Keratinocyte (primary cell): Measurements from ENCODE around the gene BAIAP2L2. TPM values are rescaled to one million over a fixed set of nuclear protein-coding genes. Genes with fewer than 3 reads are reported as not detected.
"Not testable (repeated sequence)": the region's sequence is repeated elsewhere in the genome, so short reads cannot be mapped to it uniquely, and the experiment has no call there.

Experiments used
- DNase-seq: peaks from one replicate; pipeline ENCODE4 v3.0.0-alpha.2; 2011; ENCODE audit warnings: low read depth, missing footprints, low spot score
- FAIRE-seq: peaks from 2 replicates; lab custom pipeline; 2011; peaks lifted over from hg19 to GRCh38; lab: Jason Lieb, UNC
- H2AFZ ChIP-seq: 2 replicates; pipeline ENCODE4 v1.6.0; 2012; ENCODE audit warnings: low read length, control low read depth, inconsistent platforms; ENCODE audit not compliant: control insufficient read depth
- H3K27ac ChIP-seq: 2 replicates; pipeline ENCODE4 v1.5.1; 2011; ENCODE audit warnings: low read length; ENCODE audit not compliant: control insufficient read depth, insufficient read depth
- H3K27me3 ChIP-seq: 3 replicates; pipeline ENCODE4 v1.6.0; 2011; ENCODE audit warnings: low read length; ENCODE audit not compliant: control insufficient read depth, insufficient read depth; ENCODE audit errors: extremely low read depth
- H3K36me3 ChIP-seq, 2 experiments: 2 replicates in 1 of 2; 3 replicates in 1 of 2; pipeline ENCODE4 v1.5.1; 2011; ENCODE audit warnings: low read length in 2 of 2, mild to moderate bottlenecking in 1 of 2; ENCODE audit not compliant: control insufficient read depth in 2 of 2, insufficient read depth in 2 of 2; ENCODE audit errors: extremely low read depth in 1 of 2
- H3K4me1 ChIP-seq: 3 replicates; pipeline ENCODE4 v1.5.1; 2011; ENCODE audit warnings: low read length; ENCODE audit not compliant: control insufficient read depth, insufficient read depth; ENCODE audit errors: extremely low read depth
- H3K4me2 ChIP-seq: 3 replicates; pipeline ENCODE4 v1.6.0; 2011; ENCODE audit warnings: low read depth, low read length; ENCODE audit not compliant: control insufficient read depth, insufficient read depth; ENCODE audit errors: extremely low read depth
- H3K4me3 ChIP-seq, 3 experiments: fragments of 200-600 bp in 1 of 3; sonication (generic) in 1 of 3; 2 replicates in 2 of 3; 3 replicates in 1 of 3; pipeline ENCODE4 v1.5.1; 2011 to 2016; ENCODE audit warnings: low read length in 3 of 3, mild to moderate bottlenecking in 3 of 3, control low read depth in 2 of 3, inconsistent platforms in 1 of 3, low read depth in 1 of 3, mixed read lengths in 1 of 3, mixed run types in 1 of 3, moderate library complexity in 1 of 3; ENCODE audit not compliant: control insufficient read depth in 2 of 3, insufficient read depth in 2 of 3; ENCODE audit errors: extremely low read depth in 1 of 3
- H3K79me2 ChIP-seq: 2 replicates; pipeline ENCODE4 v1.6.0; 2012; ENCODE audit warnings: low read length; ENCODE audit not compliant: control insufficient read depth, insufficient read depth
- H3K9ac ChIP-seq: 3 replicates; pipeline ENCODE4 v1.6.0; 2011; ENCODE audit warnings: low read length; ENCODE audit not compliant: control insufficient read depth, insufficient read depth; ENCODE audit errors: extremely low read depth
- H3K9me1 ChIP-seq: 3 replicates; pipeline ENCODE4 v1.6.0; 2011; ENCODE audit warnings: low read length; ENCODE audit not compliant: control insufficient read depth, insufficient read depth; ENCODE audit errors: extremely low read depth
- H3K9me3 ChIP-seq: 2 replicates; pipeline ENCODE4 v1.5.1; 2012; ENCODE audit warnings: low read depth, low read length; ENCODE audit not compliant: control insufficient read depth
- H4K20me1 ChIP-seq: 3 replicates; pipeline ENCODE4 v1.6.0; 2011; ENCODE audit warnings: low read length; ENCODE audit not compliant: control insufficient read depth, insufficient read depth; ENCODE audit errors: extremely low read depth
- EZH2 ChIP-seq: IDR thresholded peaks from one replicate; pipeline ENCODE4 v1.6.1; 2012; ENCODE audit warnings: inconsistent platforms, mild to moderate bottlenecking, low read length, moderate library complexity
- dilution Hi-C: fragments of 300-500 bp; cut with MboI; formaldehyde crosslinking; loops from one replicate; pipeline ENCODE4 v1.7.0; 2020; ENCODE audit warnings: low sequenced_read_pairs; ENCODE audit not compliant: extremely low pct_ligation_motif_present
- polyA plus RNA-seq, 5 experiments: library from polyadenylated mRNA; depleted of rRNA in 3 of 5; stranded (reverse) in 3 of 5; stranded (forward) in 1 of 5; unstranded in 1 of 5; fragments of >200 nt; gene quantifications; 1 replicate in 1 of 5; 2 replicates in 3 of 5; 3 replicates in 1 of 5; pipeline versions ENCODE4 v1.2.1 to v1.2.3, GENCODE V29; 2011 to 2012; ENCODE audit warnings: missing spikeins in 2 of 5, low read depth in 1 of 5, low replicate concordance in 1 of 5
- TF ChIP-seq, protein P1 (sequence below), 3 experiments: IDR thresholded peaks in 1 of 3; conservative IDR thresholded peaks in 1 of 3; optimal IDR thresholded peaks in 1 of 3; 2 replicates in 2 of 3; 3 replicates in 1 of 3; pipeline versions ENCODE3 to v1.5.1; 2011; ENCODE audit warnings: low read length in 3 of 3, mild to moderate bottlenecking in 3 of 3, moderate library complexity in 2 of 3, control low read depth in 1 of 3, inconsistent platforms in 1 of 3; ENCODE audit not compliant: insufficient read depth in 2 of 3; ENCODE audit errors: extremely low read depth in 1 of 3

BAIAP2L2 gene
- polyA plus RNA-seq, 1 donor (not counting 4 experiments of a cell fraction or from before 2014, with no cell fraction given), result 2.3 TPM

DNA sequence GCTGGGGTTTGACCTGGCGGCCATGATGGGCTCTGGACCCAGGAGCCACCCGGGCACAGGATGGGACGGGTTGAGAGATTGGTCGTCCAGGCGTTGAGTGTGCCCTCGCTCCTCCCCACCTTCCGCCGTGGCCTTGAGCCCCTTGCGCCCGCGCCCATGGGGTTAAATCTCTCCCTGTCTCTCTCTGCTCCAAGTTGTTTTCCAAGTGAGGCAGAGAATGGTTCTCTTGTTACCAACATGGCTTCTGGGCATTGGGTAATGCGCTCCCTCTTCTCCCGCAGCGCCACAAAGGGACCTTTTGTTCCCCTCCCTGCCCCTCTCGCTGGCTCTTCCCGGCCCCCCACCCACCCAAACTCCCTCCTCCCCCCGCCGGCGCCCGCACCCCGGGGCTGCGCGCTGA, 72.1 kb downstream of the BAIAP2L2 start:
- Histone ChIP-seq H3K27ac (no peak overlapping the region), H3K4me1 (peaks cover 10% of the 10 kb centered on the region), H2AFZ (no peak overlapping the region), H3K9me3 (no peaks in the 10 kb centered on the region), H4K20me1 (no peaks in the 10 kb centered on the region), H3K36me3 (no peaks in the 10 kb centered on the region), H3K4me3 (no peak overlapping the region), H3K9me1 (no peaks in the 10 kb centered on the region), H3K4me2 (no peak overlapping the region), H3K27me3 (no peaks in the 10 kb centered on the region), H3K79me2 (no peaks in the 10 kb centered on the region), H3K9ac (no peak overlapping the region)
- DNase-seq (no peak), FAIRE-seq (no peak)
- TF ChIP-seq, protein P1, sequence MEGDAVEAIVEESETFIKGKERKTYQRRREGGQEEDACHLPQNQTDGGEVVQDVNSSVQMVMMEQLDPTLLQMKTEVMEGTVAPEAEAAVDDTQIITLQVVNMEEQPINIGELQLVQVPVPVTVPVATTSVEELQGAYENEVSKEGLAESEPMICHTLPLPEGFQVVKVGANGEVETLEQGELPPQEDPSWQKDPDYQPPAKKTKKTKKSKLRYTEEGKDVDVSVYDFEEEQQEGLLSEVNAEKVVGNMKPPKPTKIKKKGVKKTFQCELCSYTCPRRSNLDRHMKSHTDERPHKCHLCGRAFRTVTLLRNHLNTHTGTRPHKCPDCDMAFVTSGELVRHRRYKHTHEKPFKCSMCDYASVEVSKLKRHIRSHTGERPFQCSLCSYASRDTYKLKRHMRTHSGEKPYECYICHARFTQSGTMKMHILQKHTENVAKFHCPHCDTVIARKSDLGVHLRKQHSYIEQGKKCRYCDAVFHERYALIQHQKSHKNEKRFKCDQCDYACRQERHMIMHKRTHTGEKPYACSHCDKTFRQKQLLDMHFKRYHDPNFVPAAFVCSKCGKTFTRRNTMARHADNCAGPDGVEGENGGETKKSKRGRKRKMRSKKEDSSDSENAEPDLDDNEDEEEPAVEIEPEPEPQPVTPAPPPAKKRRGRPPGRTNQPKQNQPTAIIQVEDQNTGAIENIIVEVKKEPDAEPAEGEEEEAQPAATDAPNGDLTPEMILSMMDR (optimal IDR thresholded peaks at IDR 0.05 in 1 of 3, IDR thresholded peaks at IDR 0.05 in 1 of 3, conservative IDR thresholded peaks at IDR 0.05 in 1 of 3; ENCODE audit: extremely low read depth in 1 of 3, insufficient read depth in 2 of 3, low read length in 3 of 3), result no peak
- no peak for TF ChIP-seq EZH2
- dilution Hi-C loops, result no loop called here

DNA sequence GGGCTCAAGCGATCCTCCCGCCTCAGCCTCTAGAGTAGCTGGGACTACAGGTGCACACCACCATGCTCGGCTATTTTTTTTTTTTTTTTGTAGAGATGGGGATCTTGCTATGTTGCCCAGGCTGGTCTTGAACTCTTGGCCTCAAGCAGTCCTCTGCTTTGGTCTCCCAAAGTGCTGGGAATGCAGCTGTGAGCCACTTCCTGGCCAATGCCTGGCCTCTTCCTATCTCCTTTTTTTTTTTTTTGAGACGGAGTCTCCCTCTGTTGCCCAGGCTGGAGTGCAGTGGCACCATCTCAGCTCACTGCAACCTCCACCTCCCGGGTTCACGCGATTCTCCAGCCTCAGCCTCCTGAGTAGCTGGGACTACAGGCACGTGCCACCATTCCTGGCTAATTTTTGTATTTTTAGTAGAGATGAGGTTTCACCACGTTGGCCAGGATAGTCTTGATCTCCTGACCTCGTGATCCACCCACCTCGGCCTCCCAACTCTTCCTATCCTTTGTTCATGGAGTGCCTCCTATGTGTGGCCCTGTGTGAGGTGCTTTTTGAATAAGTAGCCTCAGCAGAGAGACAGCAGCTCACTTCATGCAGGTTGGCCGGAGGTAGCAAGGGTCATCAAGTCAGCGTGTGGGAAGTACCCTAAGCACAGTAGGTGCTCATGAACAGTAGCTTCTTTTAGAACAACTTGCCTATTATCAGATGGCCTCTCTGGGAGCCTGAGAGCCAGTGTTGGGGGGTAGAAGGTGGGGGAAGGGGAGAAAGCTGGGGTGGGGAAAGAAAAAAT, 72.9 kb downstream of the BAIAP2L2 start:
- H3K9ac ChIP-seq, H3K27ac ChIP-seq, H3K4me3 ChIP-seq, H3K36me3 ChIP-seq, H3K27me3 ChIP-seq, H3K9me3 ChIP-seq, H4K20me1 ChIP-seq, H3K79me2 ChIP-seq, FAIRE-seq, dilution Hi-C loops, H3K9me1 ChIP-seq, DNase-seq, H2AFZ ChIP-seq, H3K4me1 ChIP-seq, H3K4me2 ChIP-seq: not testable (repeated sequence)
